Kidney capillary endothelial cell (primary cell): ENCODE data around the gene DHRS9.
"Not testable (repeated sequence)": the region's sequence is repeated elsewhere in the genome, so short reads cannot be mapped to it uniquely, and the experiment has no call there.

Source experiments
- DNase-seq: peaks from one replicate; pipeline ENCODE4 v3.0.0-alpha.2; 2018; ENCODE audit warnings: low spot score

The DHRS9 gene

GRCh38 chr2:169136428-169136827 lies 67.1 kb downstream of the DHRS9 start:
- DNase-seq: not testable (repeated sequence)

GRCh38 chr2:169136885-169137534 lies 67.6 kb downstream of the DHRS9 start:
- no peak for DNase-seq

GRCh38 chr2:169137924-169138323 lies 68.6 kb downstream of the DHRS9 start:
- DNase-seq: no peak

GRCh38 chr2:169139145-169139544 lies 69.8 kb downstream of the DHRS9 start:
- no peak for DNase-seq

- DNase-seq: no peak
Measured at GRCh38 chr2:169139993-169140767, 70.8 kb downstream of the DHRS9 start.

GRCh38 chr2:169141713-169142352 lies 72.5 kb downstream of the DHRS9 start:
- DNase-seq: peak; percentile 51

- no peak for DNase-seq
Measured at GRCh38 chr2:169143998-169144397, 74.6 kb downstream of the DHRS9 start.
